Muscle of back (tissue), 11 donors: Measurements from ENCODE around the gene LHFPL6. TPM values are rescaled to one million over a fixed set of nuclear protein-coding genes. Genes with fewer than 3 reads are reported as not detected.

Source experiments
- DNase-seq, 3 donors: peaks; one replicate each; pipeline versions ENCODE4 v3.0.0 to v3.0.0-alpha.2; 2013
- polyA plus RNA-seq, 10 donors: library from polyadenylated mRNA; unstranded; fragments of 120-200 nt; gene quantifications; one replicate each; pipeline ENCODE4 v1.2.1, GENCODE V29; 2013; ENCODE audit not compliant: insufficient read length in 10 of 10

The LHFPL6 gene
- polyA plus RNA-seq, 10 donors: 53.9 to 84.6 (median 68.7) TPM

DNA sequence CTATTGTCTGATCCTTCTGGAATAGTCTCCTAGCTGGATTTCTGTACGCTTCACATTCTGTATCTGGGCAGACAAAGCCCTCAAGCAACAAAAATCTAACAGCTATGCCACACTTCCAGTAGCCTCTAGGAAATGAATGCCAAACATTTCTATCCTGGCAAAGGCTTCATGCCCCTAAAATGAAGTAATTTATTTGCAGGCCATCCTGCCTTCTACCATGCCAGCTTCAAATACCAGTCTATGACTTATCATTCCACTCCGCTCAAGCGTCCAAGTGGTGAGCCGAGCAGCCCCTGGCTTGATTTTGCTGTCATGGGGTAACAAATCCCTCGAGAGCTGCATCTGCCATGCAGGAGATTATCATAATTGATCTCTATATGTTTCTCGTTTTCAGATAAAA lies 86.9 kb downstream of the LHFPL6 start:
- DNase-seq: peak in 1 of 3 donors; percentile 38

DNA sequence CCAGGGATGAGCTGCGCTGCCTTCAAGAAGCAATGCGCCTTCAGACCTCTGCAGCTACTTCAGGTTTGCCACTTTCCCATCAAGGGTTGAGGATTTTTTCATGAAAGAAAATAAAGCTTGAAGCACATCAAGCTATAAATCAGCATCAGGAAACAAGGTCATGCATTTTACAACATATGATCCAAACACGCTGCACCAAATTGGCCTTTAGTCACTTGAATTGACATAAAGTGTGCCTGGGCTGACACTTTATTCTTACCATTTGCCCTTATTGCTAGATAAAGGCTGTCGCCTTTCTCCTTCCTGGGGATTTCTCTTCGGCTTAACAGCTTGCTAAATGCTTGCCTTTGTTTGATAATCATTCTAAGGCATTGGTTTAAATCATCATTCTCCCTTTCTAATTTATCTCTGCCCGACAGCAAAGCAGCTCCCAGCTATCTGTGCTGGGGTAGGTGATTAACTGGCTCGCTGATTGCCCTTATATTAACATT lies 87.7 kb downstream of the LHFPL6 start:
- DNase-seq: no peak

DNA sequence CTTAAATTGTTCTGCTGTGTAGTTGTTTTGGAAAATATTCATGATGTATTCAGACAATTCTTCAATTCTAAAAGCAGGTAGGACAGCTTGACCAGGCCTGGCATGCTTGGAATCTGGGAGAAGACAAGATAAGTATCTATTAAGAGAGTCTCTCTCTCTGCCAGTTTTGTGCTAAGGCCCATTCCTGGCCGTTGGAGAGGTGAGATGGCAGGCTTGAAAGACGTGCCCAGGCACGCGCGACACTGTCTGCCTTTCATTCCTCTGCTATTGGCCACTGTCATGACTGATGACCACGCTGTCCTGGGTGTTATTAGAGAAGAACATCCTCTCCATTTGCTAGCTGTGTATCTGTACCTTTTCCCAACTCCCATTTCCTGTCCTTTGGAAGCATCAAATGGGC lies 90.3 kb downstream of the LHFPL6 start:
- DNase-seq: no peak

DNA sequence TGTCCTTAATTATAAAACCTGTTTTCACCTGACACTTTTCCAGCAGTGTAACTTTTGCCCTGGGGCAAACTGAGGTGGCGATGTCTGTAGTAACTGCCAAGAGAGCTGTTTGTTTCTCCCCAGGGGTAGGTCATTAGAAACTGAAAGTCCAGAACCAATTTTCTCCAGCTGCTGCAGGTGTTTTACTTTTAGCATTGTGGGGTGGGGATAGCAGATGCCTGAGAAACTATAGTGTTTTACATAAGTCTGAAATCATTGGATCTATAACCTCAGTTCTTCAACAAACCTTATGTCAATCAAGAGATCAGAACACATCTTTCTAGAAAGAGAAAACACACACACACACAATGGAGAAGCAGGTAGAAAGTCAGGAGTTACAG lies 92.7 kb downstream of the LHFPL6 start:
- no peak for DNase-seq

DNA sequence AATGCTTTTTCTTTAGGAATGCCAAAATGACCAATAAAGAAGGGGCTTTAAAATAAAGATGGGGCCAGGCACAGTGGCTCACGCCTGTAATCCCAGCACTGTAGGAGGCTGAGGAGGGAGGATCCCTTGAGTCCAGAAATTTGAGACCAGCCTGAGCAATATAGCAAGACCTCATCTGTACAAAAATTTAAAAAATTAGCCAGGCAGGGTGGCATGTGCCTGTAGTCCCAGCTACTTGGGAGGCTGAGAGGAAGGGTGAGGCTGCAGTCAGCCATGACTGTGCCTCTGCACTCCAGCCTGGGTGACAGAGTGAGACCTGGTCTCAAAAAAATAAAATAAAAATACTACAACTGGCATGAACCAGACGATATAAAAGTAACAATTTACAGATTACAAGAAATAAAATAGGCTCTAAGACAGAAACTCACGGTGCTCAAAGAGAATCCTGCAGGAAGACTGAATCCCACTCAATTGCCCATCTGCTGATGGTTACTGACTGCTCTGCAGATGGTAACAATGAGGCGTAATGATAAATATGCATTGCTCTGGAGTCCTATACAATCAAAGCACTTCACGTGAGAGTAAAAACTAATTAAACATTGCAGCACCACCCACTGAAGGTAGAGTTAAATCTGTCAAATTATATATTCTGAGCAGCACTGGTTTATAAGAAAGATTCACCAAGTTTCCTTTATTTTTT lies 93.2 kb downstream of the LHFPL6 start:
- DNase-seq: no peak

DNA sequence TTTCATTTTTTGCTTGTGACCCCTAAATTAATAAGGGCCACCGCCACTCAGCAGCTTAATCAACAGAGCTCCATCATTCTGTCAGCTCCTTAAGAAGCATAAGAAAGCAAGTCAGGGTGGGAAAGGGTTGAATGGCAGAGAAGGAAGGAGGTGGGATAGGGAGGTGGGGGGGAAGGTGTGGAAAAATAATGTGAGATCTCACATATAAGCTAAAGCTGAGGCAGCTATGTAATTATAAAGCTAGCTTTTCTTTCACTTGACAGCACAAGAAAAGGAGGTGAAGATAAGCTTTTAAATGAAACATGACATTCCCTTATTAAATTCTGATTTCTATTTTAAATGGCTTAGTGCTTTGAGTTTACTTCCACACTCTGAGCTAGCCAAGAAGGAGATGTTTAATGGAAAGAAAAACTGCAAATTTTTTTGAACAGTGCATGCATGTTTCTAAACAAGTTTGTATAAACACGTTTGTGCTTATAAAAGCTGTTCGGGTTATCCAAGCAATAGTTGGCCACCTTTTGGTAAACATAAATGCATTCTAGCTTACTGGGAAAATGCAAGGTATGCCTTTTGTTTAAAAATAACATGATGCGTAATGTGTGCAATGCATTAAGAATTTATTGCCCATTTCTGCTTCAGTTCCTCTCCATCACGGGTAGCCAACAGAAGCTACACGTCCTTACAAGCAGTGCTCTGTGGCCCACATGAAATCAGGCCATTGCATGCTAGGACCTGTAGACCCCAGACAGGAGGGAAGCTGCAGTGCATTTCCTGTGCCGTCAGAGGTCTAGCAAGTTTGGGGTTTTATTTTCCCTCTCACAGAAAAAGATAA lies 96.2 kb downstream of the LHFPL6 start:
- DNase-seq: no peak

DNA sequence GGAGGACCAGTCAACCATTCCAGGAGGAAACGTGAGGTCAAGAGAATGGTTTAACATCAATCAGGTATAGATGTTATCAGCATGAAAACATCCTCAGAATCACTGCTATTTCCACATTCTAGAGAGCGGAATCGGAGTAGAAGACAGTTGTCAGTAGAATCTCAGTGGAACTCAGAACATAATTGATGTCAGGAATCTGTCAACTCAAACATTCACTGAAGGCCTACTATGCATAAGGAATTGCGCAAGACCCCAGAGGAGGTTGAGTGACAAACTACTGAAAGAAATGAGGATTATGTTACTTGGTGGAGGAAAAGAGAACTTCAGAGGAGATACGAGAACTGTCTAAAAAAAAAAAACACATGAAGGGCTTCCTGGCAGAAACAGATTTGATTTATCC lies 97.8 kb downstream of the LHFPL6 start:
- no peak for DNase-seq

DNA sequence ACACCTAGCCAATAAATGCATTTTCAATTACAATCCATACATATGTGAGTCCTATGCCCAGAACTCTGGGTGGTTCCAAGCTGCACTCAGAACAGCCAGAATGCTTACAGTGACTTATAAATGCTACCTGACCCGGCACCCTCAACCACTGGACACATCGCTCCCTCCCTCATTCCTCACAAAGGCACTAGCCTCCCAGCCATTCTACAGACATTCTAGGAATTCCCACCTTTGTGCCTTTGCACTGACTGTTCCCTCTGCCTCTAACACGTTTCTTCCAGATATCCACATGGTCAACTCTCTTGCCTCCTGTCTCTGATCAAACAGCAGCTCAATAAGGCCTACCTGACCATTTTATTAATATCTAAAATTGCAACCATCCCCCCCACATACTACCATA lies 99.9 kb downstream of the LHFPL6 start:
- DNase-seq: no peak

DNA sequence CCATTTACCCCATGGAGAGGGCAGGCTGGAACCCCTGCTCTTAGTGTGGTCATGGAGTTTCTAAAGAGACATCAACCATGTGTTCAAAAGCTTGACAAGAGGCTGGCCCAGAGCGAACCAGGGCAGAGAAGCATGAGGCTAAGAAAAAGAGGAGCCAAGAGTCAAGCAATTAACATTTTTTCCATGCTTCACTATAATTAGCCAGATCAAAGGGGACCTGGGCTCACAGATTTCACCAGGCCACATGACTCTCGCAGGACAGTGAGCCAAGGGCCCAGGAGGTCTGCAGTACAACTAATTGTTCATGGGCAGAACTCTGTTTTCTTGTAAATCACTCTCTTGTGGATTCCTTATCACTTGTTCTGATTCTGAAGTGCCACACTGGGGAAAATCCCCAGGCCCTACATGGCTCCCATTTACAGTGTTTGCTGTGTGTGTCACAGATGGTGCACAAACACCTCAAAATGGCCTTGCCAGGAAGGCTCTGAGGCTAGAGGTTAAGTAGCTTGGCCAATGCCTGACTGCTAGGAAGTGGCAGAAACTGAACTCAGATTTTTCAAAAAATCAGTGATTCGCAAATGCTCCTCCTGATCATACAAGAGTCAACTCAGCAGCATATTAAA lies 101.2 kb downstream of the LHFPL6 start:
- peak in 1 of 3 donors; percentile 32 for DNase-seq

DNA sequence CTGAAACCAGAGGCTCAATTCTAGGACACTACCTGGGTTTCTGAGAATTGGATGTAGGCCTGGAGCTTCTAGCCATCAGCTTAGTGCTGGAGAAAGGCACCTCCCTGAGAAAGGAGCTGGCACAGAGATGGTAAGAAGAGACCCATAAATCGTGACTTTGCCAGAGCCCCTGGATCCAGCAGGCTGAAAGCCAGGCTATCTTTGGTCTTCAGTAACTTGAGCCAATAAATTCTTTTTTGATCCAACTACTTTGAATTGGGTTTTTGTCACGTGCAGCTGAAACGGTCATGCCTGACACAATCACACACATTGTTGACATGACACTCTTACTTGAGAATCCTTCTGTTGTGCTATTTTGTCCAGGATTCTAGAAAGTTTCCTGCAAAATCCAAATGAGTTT lies 103.4 kb downstream of the LHFPL6 start:
- peak in 1 of 3 donors; percentile 15 for DNase-seq

DNA sequence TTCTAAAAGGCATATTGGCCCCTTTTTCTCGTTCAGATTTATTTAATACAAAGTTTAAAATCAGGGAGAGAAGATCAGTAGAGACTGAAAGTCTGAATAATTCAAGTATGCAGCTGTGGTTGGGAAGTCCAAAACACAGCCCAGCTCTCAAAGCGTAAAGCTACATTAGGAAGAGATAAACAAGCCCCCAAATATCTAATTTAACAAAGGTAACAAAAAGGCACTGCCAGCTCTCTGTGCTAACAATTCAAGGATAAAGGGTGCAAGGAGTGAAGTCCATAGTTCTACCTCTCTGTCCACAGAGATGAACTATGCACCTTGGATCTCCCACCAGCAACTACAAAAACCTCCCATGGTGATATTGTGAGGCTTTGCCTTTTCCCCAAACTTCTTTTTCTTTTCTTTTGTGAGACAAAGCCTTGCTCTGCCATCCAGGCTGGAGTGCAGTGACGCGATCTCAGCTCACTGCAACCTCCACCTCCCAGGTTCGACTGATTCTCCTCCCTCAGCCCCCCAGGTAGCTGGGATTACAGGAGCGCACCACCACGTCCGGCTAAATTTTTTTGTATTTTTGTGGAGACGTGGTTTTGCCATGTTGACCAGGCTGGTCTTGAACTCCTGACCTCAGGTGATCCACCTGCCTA lies 104.4 kb downstream of the LHFPL6 start:
- DNase-seq: no peak

DNA sequence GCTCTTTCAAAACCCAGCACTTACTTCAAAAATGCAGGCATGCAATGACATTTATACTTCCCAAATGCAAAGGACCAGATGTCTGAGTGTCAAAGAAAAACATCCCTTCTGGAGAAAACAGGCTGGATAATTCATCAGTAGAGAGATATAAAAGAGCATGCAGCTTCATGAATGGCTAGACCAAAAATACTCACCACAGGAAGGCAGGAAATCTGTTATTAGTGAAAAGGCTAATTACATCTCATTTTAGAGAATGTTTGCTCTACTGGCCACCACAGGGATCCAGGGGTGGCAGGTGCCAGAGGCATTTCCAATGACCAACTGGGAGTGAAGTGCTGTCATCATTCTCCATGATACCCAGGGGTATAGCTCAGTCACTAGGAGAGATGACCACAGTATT lies 106.5 kb downstream of the LHFPL6 start:
- no peak for DNase-seq

DNA sequence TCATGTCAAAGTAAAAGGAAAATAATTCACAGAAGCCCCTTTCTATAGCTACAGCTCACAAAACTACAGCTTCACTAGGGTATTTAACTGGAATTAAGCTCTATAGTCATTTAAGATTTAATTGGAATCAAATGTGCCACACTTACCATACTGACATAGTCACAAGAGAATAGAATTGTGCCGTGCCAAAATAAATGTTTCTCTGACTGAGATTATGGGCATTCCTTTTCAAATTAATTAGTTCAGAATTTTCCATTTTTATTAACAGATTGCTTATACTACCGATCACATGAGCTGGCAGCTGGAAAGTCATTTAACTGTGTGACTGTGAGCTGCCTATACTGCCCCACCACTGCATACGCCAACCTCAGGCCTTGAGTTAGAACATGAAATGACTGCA lies 108.4 kb downstream of the LHFPL6 start:
- no peak for DNase-seq

DNA sequence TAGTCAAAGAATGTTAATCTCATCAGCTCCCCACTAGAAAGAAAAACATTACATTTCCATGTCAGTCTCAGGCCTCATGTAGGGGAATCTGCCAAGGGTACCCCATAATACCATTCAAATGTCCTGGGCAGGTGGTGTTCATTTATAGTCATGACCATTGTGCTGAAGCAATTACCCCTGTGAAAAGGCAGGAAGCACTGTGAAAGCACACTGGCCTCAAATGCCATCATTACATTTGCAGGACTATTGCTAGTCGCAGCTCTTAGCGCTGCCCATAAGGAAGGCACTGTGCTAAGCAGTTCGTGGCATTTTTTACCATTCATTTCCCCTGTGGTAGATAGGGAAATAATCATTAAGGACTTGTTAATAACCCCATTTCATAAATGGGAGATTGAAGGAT lies 109.0 kb downstream of the LHFPL6 start:
- no peak for DNase-seq

DNA sequence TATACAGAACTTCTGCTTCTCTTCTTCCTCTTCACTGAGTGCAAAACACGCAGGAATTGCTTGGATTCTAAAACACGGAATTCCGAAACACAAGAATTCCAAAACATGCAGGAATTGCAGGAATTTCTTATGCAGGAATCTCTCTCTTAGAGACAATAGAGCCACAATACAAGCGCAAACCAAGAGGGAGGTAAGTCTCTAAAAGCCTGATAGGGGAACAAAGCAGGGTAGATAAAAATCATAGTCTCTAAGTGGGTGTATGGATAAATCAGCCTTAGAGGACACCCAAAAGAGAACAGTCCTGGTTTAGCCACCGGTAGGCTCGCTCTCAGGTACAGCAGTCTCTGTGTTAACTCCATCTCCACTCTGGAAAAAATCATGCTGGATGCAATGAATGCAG lies 112.9 kb downstream of the LHFPL6 start:
- DNase-seq: no peak

DNA sequence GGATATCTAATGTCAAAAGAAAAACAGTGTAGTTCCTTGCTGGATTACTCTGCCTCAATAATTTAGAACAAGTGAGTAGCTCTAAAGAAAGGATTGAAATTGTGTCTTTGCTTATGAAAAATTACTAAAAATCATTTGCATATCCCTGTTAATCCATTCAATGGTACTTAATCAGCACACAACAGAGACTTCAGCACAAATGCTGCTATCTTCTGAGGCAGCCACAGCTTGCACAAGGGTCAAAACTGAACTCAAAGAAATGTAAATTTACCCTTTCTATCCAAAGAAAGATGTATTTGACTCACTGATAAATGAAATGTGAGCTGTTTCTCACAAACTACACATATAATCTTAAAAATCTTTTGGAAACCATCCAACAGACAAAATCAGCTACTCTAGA lies 116.2 kb downstream of the LHFPL6 start:
- DNase-seq: no peak

DNA sequence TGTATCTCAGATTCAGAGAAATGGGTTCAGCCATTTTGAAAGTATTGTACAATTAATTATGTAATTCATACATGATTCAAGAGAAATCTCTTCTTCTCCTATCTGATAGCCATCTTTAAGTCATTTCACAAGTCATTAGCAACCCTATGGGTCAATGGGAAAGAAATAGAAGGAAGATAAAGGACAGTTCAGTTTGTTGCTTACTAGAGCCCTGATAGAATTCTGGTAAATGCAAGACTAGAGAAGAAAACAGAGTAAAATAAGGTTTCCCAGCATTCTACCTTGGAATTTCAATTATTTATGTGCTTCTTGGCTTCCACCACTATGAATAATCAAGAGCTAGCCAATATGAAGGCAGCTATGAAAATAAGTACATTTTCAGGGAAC lies 117.7 kb downstream of the LHFPL6 start:
- no peak for DNase-seq

DNA sequence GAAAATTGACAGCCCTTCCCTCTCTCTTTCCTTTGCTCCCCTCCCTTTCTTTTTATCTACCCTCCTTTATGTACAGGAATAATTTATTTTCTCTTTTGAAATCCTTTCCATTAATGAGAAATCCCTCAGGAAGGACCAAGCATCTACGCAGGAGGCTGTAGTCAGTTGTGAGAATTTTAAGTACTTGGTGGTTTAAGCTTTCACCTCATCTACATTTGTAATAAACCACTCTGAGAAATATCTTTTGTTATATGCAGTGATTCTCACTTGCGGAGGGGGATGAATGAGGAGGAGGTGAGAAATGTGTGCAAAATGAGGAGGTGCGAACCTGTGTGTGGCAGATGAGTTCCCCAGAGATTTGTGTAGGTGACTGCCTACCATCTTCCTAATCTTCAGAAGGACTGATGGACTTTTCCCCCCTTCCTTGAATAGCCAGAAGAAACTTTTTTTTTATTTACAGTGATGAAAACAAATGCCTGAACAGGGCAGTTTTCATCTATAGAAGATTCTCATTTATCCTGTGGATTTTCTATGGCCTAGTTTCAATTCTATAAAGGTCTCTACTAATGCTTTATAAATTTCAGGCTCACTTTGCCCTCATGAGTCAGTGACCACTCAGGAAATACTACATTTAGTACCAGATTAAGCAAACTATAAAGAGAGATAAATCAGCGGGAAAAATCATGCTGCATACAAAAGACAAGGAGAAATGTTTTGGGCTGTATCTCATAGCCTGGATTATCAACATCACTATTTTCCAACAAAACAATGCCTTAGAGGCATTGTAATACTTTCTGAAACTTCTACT lies 118.3 kb downstream of the LHFPL6 start:
- peak in 1 of 3 donors; percentile 38 for DNase-seq

DNA sequence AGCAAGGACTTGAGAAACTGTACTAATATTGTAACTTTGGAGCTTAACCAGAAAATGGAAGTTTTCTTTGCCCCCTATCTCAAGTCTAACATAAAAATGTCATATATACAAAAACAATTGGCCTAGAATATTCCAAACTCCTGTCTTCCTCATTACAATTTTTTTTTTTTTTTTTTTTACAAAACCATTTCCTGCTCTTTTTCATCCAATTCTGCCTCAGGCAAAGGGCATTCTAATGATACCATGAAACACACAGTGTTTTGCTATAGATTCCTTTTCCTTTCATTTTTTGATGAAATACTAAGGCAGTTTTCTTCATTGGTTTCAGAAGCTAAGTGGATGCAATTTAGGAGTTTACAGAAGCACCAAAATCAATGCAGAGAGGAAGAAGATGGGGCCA lies 119.7 kb downstream of the LHFPL6 start:
- no peak for DNase-seq

DNA sequence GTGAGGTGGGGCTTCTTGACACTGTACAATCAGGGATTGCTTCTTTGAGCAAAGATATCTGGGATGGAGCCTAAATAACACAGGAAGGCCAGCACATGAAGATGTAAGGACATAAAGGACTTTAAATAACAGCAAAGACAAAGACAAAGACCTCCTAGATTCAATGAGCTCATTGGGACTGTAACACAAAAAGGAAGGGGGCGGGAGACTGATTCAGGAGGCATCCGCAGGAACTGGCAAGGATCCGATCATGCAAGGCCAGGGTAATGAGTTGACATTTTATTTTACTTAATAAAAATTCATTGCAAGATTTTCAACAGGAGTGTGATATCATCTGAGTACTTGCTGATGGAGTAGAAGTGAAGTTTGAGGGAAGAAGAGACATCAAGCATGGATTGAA lies 121.5 kb downstream of the LHFPL6 start:
- DNase-seq: no peak

DNA sequence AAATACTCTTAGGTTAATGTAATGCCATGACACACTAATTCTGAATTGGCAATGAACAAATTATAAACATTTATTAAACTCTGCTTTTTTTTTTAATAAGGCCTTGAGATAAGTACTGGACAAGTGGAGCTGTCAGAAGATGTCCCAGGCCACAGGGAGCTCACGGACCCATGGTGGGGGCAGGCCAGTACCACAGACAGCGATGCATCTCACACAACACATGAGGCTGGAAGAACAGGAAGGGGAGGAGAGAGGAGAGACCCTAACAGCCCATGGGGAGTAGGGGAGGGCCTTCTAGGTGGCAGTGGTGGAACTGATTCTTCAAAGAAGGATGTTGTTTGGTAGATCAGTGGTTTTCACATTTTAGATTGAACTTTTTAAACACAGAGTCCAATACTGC lies 128.4 kb downstream of the LHFPL6 start:
- DNase-seq: no peak

DNA sequence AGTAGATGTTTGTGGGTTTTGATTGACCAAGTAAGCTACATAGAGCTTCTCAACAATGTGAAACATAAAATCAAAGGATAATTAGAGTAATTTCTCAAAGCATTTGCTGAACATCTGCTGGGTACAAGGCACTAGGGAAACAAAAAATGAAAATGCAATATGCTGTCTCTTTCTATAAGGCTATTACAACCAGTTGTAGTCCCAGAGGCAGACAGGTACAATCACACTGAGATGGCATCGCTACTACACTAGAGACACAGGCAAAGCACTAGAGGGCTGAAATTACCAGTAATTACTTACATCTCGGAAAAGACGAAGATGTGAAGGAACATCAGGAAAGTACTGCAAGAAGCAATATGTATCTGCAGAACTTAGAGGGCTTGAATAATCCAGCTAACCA lies 133.3 kb downstream of the LHFPL6 start:
- DNase-seq: no peak
